ENCODE results near the gene UMODL1.

The UMODL1 gene

DNA sequence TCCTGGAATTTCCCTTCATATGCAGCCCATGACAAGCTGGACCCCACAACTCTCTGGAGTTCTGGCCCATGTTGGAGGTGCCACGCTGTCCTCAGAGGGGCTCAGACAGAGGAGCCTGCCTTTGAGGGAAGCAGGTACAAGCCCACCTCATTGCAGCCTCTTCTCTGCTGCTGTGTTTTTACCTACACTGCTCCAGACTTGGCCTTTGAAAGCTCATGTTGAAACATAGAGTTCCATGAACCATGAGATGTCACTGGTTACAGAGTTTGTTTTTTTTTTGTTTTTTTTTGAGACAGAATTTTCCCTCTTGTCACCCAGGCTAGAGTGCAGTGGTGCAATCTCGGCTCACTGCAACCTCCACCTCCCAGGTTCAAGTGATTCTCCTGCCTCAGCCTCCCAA lies 38.9 kb upstream of the UMODL1 start:
- no peak overlapping the region for H3K4me3 ChIP-seq (ENCODE audit: low read depth, low read length)
- TF ChIP-seq, protein P1, sequence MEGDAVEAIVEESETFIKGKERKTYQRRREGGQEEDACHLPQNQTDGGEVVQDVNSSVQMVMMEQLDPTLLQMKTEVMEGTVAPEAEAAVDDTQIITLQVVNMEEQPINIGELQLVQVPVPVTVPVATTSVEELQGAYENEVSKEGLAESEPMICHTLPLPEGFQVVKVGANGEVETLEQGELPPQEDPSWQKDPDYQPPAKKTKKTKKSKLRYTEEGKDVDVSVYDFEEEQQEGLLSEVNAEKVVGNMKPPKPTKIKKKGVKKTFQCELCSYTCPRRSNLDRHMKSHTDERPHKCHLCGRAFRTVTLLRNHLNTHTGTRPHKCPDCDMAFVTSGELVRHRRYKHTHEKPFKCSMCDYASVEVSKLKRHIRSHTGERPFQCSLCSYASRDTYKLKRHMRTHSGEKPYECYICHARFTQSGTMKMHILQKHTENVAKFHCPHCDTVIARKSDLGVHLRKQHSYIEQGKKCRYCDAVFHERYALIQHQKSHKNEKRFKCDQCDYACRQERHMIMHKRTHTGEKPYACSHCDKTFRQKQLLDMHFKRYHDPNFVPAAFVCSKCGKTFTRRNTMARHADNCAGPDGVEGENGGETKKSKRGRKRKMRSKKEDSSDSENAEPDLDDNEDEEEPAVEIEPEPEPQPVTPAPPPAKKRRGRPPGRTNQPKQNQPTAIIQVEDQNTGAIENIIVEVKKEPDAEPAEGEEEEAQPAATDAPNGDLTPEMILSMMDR (IDR thresholded peaks at IDR 0.05; ENCODE audit: low read depth, low read length), result no peak

DNA sequence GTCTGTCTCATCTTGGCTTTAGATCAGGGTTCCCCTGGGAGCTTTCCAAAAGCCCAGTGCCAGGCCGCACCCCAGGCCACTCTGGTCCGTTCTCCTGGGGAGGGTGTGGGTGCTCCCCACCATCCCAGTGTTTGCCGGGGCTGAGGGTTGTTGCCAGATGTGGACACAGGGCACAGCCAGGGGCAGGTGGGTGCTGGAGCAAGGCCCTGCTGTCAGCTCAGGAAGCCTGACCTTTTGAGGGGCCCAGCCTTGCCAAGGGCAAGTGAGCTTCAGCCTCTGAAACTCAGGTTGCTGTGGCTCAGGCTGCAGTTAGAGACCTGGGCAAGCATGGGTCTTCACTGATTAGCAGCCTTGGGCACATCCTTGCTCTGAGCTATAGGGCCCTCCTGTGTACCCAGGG lies 38.1 kb upstream of the UMODL1 start:
- TF ChIP-seq, protein P1 (IDR thresholded peaks at IDR 0.05; ENCODE audit: low read depth, low read length), result no peak

DNA sequence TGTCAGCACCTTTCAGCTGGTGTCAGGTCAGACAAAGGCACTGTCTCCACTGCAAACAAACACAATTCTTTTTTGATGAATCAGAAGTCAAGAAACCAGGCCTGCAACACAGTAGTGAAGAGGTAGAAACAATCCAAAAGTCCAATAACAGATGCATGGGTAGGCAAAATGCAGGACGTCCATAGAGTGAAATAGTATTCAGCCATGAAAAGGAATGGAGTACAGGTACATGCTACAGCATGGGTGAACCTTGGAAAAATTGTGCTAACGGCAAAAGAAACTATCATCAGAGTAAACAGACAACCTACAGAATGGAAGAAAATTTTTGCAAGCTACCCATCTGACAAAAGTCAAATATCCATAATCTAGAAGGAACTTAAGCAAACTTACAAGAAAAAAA lies 34.8 kb upstream of the UMODL1 start:
- TF ChIP-seq, protein P1 (IDR thresholded peaks at IDR 0.05; ENCODE audit: low read depth, low read length), result no peak

More for the DNA sequence above, 38.1 kb upstream of the UMODL1 start:
- H3K4me3 ChIP-seq (ENCODE audit: low read depth, low read length), result no peak overlapping the region

DNA sequence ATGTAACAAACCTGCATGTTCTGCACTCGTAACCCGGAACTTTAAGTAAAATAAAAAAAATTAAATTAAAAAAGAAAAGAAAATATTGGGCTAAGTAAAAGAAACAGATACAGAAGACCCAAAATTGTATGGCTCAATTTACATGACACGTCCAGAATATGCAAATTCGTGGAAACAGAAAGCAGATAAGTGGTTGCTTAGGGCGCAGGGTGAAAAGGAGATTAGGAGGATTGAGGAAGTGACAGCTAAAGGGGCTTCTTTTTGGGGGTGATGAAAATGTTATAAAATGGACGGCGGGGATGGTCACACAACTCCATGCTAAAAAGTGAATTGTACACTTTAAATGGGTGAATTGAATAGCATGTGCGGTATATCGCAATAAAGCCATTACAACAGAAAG lies 33.6 kb upstream of the UMODL1 start:
- TF ChIP-seq, protein P1 (IDR thresholded peaks at IDR 0.05; ENCODE audit: low read depth, low read length), result no peak
- H3K4me3 ChIP-seq (ENCODE audit: low read depth, low read length), result no peak overlapping the region

More for the DNA sequence above, 34.8 kb upstream of the UMODL1 start:
- no peak overlapping the region for H3K4me3 ChIP-seq (ENCODE audit: low read depth, low read length)

DNA sequence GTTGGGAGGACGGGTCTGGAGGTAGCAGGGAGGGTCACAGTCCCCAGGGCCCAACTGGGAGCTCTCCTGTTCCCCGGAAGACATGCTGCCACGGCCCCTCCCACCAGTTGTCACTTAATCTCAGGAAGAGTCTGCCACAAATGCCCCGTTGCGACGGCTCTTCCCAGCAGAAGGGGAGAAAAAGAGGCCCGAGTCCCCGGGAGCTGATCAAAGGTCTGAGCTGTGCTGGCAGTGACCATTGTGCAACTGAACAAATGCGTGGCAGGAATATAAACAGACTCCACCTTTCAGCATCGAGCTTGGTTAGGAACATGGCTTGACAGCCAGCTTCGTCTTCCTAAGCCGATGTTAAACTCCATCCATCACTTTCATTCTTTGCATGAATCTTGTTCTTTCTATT lies 33.2 kb upstream of the UMODL1 start:
- no peak overlapping the region for H3K4me3 ChIP-seq (ENCODE audit: low read depth, low read length)
- TF ChIP-seq, protein P1 (IDR thresholded peaks at IDR 0.05; ENCODE audit: low read depth, low read length), result no peak

DNA sequence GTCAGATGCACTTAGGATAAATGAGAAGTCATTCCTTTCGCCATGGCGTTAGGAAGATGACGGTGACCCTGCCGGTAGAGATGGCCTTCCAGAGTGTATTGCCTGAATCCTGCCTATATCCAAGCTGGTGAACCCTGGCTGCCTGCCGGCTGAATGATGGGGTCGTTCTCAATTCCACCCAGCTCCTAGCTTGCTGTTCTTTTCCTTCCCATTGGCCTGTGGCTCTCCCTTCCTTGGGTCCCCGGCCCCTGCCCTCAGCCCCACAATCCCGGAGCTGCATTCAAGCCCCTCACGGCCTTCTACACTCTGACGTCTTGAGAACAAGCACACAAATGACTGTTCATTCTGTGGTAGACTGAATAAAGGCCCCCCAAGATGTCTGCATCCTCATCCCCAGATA lies 32.7 kb upstream of the UMODL1 start:
- no peak overlapping the region for H3K4me3 ChIP-seq (ENCODE audit: low read depth, low read length)
- TF ChIP-seq, protein P1 (IDR thresholded peaks at IDR 0.05; ENCODE audit: low read depth, low read length), result no peak

DNA sequence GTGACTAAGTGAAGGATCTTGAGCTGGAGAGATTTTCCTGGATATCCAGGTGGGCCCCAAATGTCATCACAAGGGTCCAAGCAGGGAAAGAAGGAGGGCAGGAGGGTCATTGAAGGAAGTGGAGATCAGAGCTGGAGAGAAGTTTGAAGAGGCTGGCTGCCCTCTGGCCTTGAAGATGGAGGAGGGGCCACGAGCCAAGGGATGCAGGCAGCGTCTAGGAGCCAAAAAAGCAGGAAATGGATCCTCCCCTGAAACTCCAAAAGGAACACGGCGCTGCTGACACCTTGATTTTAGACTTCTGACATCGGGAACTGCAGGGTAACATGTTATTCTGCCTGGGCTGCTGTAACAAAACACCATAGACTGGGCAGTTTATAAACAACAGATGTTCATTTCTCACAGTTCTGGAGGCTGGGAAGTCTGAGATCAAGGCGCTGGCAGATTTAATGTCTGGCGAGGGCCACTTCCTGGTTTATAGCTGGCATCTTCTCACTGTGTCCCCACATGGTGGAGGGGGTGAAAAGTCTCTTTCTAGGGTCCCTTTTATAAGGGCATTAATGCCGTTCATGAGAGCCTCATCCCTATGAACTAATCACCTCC lies 32.2 kb upstream of the UMODL1 start:
- no peak overlapping the region for H3K4me3 ChIP-seq (ENCODE audit: low read depth, low read length)
- TF ChIP-seq, protein P1 (IDR thresholded peaks at IDR 0.05; ENCODE audit: low read depth, low read length), result no peak
